GM13977 (cell line): ENCODE measurements around the gene ZNF532.

Experiments
- DNase-seq: peaks from one replicate; pipeline ENCODE4 v3.0.0; 2012; ENCODE audit warnings: low spot score
- CTCF ChIP-seq: IDR thresholded peaks from 2 replicates; pipeline ENCODE4 v1.5.1; 2012; ENCODE audit warnings: mild to moderate bottlenecking, control low read depth; ENCODE audit not compliant: insufficient read depth; ENCODE audit errors: extremely low read depth, missing control alignments
- in situ Hi-C: fragments of 300-500 bp; cut with MboI; formaldehyde crosslinking; loops from one replicate; pipeline ENCODE4 v1.12.0; 2022; ENCODE audit warnings: low sequenced_read_pairs, low pct_unique_long_range_greater_than_20kb, mixed read lengths, inconsistent platforms; ENCODE audit not compliant: unreplicated experiment

The ZNF532 gene

GRCh38 chr18:58896734-58897508 is 32.2 kb downstream of the ZNF532 start:
- in situ Hi-C loops, result no loop called here
- TF ChIP-seq CTCF, result no peak
- DNase-seq, result peak; percentile 23

DNA sequence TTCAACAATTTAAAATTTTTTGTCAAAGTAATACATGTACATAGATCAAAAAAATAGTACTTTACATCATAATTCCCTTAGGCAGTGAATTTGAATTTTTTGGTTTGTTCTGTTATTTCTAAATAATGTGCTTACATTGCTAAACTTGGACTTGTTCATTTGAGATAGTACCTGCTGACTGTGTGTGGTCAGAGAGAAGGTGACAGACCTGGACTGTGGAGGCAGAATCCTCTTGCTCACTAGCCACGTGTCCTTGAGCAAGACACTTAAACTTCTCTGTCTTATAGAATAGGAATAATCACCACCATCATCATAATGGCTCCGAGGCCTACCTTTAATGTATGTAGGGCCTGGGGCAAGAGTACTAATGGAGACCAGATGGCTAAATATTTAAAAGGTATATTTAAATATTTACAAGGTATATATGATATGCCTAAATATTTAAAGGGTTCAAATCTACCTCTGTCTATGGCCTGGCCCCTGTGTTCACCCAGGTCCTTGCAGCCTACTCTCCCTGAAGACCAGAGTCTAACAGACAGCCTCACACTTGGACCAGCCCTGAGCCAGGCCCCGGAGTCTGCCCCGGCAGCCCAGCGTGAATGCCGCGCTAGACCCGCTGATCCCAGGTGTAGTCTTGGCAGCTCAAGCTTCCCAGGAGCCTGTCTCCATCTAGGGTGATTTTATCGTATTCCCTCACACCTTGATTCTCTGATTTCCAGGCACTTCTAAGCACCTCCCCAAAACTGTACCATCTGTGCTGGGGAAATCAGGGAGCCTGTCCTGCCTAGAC is 33.5 kb downstream of the ZNF532 start:
- in situ Hi-C loops, result no loop called here
- DNase-seq, result no peak
- no peak for TF ChIP-seq CTCF

- no peak for TF ChIP-seq CTCF
- in situ Hi-C loops, result no loop called here
- no peak for DNase-seq
Measured at GRCh38 chr18:58900015-58900649, 35.5 kb downstream of the ZNF532 start.

DNA sequence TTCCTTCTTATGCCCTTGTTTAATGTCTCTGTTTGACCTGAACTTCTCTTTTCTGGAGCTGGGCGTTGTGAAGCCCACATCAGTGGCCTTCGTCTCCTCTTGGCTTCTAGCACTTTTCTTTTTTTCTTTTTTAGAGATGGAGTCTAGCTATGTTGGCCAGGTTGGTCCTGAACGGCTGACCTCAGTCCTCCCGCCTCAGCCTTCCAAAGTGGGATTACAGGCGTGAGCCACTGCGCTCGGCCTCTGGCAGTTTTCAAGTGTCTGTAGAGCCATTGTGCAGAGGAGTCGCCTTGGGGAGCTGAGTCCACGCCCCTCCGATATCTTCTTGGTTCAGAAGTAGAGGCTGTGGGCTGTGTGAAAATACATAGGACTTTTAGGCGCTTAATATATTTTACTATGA is 36.5 kb downstream of the ZNF532 start:
- in situ Hi-C loops, result no loop called here
- no peak for DNase-seq
- no peak for TF ChIP-seq CTCF

- no peak for TF ChIP-seq CTCF
- DNase-seq, result no peak
- in situ Hi-C loops, result no loop called here
Measured at GRCh38 chr18:58901783-58902182, 37.1 kb downstream of the ZNF532 start.

DNA sequence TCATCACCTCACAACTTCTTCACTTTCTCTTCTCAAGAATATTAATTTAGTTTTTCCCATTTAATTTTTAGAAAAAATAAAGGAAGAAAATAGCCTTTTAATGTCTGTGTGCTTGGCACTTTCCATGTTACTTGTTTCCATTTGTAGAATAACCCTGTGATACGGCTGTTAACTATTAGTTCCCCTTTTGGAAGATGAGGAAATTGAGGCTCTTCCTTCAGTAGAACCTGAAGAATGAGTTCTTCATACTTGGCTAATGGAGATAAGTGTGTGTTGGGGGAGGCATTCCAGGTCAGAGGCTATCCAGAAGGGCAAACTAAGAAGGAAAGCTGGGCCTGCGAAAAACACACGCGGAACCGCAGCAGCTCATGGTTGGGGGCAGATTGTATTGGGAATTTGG is 38.3 kb downstream of the ZNF532 start:
- DNase-seq, result no peak
- in situ Hi-C loops, result no loop called here
- no peak for TF ChIP-seq CTCF
